ENCODE measurements around the gene TBX10.

GRCh38 chr11:67627441-67627811, 12.1 kb downstream of the TBX10 start:
- no peak for TF ChIP-seq CTCF (IDR thresholded peaks at IDR 0.05; ENCODE audit: low read depth, low read length, missing input control)
- TF ChIP-seq NR2F2 (IDR thresholded peaks at IDR 0.05), result no peak
- TF ChIP-seq JUND (IDR thresholded peaks at IDR 0.05), result no peak
- TF ChIP-seq, protein P1, sequence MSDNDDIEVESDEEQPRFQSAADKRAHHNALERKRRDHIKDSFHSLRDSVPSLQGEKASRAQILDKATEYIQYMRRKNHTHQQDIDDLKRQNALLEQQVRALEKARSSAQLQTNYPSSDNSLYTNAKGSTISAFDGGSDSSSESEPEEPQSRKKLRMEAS (IDR thresholded peaks at IDR 0.05), result no peak
- TF ChIP-seq, protein P2, sequence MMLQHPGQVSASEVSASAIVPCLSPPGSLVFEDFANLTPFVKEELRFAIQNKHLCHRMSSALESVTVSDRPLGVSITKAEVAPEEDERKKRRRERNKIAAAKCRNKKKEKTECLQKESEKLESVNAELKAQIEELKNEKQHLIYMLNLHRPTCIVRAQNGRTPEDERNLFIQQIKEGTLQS (IDR thresholded peaks at IDR 0.05), result no peak
- TF ChIP-seq EGR1 (IDR thresholded peaks at IDR 0.05; ENCODE audit: low read depth in 2 of 2), result no peak
- TF ChIP-seq FOXA1 (IDR thresholded peaks at IDR 0.05), result no peak
- TF ChIP-seq YY1 (IDR thresholded peaks at IDR 0.05), result no peak
- TF ChIP-seq, protein P3, sequence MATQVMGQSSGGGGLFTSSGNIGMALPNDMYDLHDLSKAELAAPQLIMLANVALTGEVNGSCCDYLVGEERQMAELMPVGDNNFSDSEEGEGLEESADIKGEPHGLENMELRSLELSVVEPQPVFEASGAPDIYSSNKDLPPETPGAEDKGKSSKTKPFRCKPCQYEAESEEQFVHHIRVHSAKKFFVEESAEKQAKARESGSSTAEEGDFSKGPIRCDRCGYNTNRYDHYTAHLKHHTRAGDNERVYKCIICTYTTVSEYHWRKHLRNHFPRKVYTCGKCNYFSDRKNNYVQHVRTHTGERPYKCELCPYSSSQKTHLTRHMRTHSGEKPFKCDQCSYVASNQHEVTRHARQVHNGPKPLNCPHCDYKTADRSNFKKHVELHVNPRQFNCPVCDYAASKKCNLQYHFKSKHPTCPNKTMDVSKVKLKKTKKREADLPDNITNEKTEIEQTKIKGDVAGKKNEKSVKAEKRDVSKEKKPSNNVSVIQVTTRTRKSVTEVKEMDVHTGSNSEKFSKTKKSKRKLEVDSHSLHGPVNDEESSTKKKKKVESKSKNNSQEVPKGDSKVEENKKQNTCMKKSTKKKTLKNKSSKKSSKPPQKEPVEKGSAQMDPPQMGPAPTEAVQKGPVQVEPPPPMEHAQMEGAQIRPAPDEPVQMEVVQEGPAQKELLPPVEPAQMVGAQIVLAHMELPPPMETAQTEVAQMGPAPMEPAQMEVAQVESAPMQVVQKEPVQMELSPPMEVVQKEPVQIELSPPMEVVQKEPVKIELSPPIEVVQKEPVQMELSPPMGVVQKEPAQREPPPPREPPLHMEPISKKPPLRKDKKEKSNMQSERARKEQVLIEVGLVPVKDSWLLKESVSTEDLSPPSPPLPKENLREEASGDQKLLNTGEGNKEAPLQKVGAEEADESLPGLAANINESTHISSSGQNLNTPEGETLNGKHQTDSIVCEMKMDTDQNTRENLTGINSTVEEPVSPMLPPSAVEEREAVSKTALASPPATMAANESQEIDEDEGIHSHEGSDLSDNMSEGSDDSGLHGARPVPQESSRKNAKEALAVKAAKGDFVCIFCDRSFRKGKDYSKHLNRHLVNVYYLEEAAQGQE (IDR thresholded peaks at IDR 0.05), result no peak
- TF ChIP-seq TAF1 (conservative IDR thresholded peaks at IDR 0.05), result no peak
- TF ChIP-seq GABPA (IDR thresholded peaks at IDR 0.05 in 1 of 2, conservative IDR thresholded peaks at IDR 0.05 in 1 of 2), result no peak
- no peak for TF ChIP-seq RAD21 (IDR thresholded peaks at IDR 0.05)
- no peak for TF ChIP-seq SP1 (IDR thresholded peaks at IDR 0.05)
